HG02763 (cell line): ENCODE data around the gene FAR1.

Experiments used
- ATAC-seq: cut with Tn5 transposase; IDR thresholded peaks from one replicate; pipeline ENCODE4 v1.9.1; 2021; ENCODE audit warnings: mild to moderate bottlenecking, moderate library complexity; ENCODE audit not compliant: unreplicated experiment

Gene FAR1

GRCh38 chr11:13775471-13775870 is 107.0 kb downstream of the FAR1 start:
- no peak for ATAC-seq

- ATAC-seq = no peak
Observed at GRCh38 chr11:13776134-13776815, 107.8 kb downstream of the FAR1 start.

- ATAC-seq = no peak
Observed at GRCh38 chr11:13777341-13777985, 109.0 kb downstream of the FAR1 start.

GRCh38 chr11:13778345-13778744 is 109.9 kb downstream of the FAR1 start:
- no peak for ATAC-seq

- no peak for ATAC-seq
Observed at GRCh38 chr11:13781153-13781552, 112.7 kb downstream of the FAR1 start.
